ENCODE data around the gene ASCC3. TPM values are rescaled to one million over a fixed set of nuclear protein-coding genes. Genes with fewer than 3 reads are reported as not detected.

ASCC3 gene
- total RNA-seq, 4 donors from 2014 or later: 15.7 to 39.9 (median 29.3) TPM

DNA sequence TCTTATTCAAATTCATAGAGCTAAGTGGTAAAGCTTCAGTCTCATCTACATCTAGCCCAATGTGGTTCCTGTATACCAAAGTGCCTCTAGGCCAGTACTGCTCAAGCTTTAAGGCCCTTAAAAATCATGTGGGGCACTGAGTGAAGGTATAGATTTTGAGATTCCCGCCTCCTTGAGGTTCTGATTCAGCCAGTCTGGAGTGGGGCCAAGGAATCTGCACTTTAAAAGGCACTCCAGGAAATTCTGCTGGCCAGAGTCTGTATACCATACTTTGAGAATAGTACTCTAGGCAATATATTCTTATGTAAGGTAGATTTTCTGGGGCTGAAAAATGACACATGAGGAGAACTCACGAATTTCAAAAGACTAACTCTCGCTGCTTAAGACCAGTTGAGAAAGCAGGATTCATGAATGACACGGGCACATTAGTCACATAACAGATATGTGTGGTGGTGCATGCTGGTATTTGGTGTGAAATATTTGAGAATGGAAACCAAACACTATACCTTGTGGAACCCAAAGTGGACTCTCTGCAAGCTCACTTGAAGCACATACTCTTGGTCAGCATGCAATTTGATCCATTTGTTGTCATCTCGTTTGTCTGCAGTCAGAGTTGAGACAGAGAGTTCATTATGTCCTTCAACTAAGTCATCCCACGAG, 368.8 kb downstream of the ASCC3 start:
- in situ Hi-C loops (cut with MboI; ENCODE audit: low pct_ligation_motif_present in 1 of 4, low pct_unique_long_range_greater_than_20kb in 1 of 4, low sequenced_read_pairs in 3 of 4) (no loop called here), intact Hi-C loops (cut with DNase I; ENCODE audit: low total_unique reads) (no loop called here)
- Histone ChIP-seq H3K27ac (no peak overlapping the region), H3K27me3 (no peaks in the 10 kb centered on the region), H3K9me3 (no peaks in the 10 kb centered on the region), H3K4me1 (no peaks in the 10 kb centered on the region), H3K36me3 (peaks cover 0 to 25% (median 7%) of the 10 kb centered on the region in 4 donors), H3K4me3 (no peak overlapping the region)
- no peak for TF ChIP-seq EP300 (IDR thresholded peaks at IDR 0.05; ENCODE audit: low read depth)
- no peak for DNase-seq
- WGBS, 2 donors (ENCODE audit: low coverage in 1 of 2): 46 to 85% methylated on average over 2 to 6 of the region's 6 CpGs

DNA sequence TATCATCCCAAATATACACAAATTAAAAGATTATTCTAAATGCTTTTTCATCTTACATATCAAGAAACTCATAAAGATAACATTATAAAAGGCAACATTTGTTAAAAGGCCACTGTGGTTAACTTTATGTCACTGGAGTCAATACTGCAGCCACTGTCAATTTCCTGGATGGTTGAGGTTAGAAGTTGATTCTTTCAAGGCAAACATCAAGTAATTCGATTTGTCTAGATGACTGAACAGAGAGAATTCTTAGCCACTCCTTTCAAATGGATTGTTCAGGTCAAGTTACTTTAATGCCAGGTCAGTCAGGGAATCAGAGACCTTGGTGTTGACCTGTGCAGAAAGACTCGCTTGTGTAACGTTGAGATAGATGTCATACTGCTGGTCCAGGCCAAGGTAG, 372.0 kb downstream of the ASCC3 start:
- intact Hi-C loops (cut with DNase I; ENCODE audit: low total_unique reads): no loop called here
- 72 to 84% methylated on average over 3 of the region's 3 CpGs for WGBS, 2 donors (ENCODE audit: low coverage in 1 of 2)

DNA sequence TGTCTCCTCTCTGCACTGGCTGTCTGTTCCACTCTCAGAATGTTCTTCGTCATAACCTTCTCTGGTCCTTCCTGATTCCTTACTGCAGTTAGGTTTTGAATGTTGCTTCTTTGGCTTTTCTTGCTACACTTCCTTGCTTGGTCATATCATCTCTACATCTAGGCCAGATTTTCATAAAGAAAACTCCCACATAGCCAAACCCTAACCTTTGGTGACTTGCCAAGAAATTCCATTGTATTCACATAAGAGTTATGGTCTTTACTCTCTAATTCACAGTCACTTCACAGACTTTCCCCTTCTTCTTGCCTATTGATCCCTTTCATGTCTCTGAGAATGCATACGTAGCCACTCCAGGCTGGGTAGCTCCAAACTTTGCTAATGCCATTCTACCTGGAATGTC, 374.5 kb downstream of the ASCC3 start:
- no peaks in the 10 kb centered on the region for H3K9me3 ChIP-seq
- peaks cover 0 to 15% (median 3%) of the 10 kb centered on the region in 4 donors for H3K36me3 ChIP-seq
- DNase-seq: no peak
- H3K4me1 ChIP-seq: no peaks in the 10 kb centered on the region
- no peak overlapping the region for H3K4me3 ChIP-seq
- intact Hi-C loops (cut with DNase I; ENCODE audit: low total_unique reads): no loop called here
- 97 to 100% methylated on average over 1 to 2 of the region's 2 CpGs for WGBS, 2 donors (ENCODE audit: low coverage in 1 of 2)
- in situ Hi-C loops (cut with MboI; ENCODE audit: low pct_ligation_motif_present in 1 of 4, low pct_unique_long_range_greater_than_20kb in 1 of 4, low sequenced_read_pairs in 3 of 4): no loop called here
- H3K27ac ChIP-seq: no peak overlapping the region
- H3K27me3 ChIP-seq: no peaks in the 10 kb centered on the region
- no peak for TF ChIP-seq POLR2AphosphoS5 (IDR thresholded peaks at IDR 0.05)
- TF ChIP-seq EP300 (IDR thresholded peaks at IDR 0.05; ENCODE audit: low read depth): no peak
- no peak for TF ChIP-seq POLR2A (IDR thresholded peaks at IDR 0.05)
- TF ChIP-seq, protein P1, sequence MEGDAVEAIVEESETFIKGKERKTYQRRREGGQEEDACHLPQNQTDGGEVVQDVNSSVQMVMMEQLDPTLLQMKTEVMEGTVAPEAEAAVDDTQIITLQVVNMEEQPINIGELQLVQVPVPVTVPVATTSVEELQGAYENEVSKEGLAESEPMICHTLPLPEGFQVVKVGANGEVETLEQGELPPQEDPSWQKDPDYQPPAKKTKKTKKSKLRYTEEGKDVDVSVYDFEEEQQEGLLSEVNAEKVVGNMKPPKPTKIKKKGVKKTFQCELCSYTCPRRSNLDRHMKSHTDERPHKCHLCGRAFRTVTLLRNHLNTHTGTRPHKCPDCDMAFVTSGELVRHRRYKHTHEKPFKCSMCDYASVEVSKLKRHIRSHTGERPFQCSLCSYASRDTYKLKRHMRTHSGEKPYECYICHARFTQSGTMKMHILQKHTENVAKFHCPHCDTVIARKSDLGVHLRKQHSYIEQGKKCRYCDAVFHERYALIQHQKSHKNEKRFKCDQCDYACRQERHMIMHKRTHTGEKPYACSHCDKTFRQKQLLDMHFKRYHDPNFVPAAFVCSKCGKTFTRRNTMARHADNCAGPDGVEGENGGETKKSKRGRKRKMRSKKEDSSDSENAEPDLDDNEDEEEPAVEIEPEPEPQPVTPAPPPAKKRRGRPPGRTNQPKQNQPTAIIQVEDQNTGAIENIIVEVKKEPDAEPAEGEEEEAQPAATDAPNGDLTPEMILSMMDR (IDR thresholded peaks at IDR 0.05): no peak

More for the DNA sequence above, 372.0 kb downstream of the ASCC3 start:
- Histone ChIP-seq H3K27me3 (no peaks in the 10 kb centered on the region), H3K27ac (no peak overlapping the region), H3K9me3 (no peaks in the 10 kb centered on the region), H3K4me1 (no peaks in the 10 kb centered on the region), H3K36me3 (peaks cover 0 to 19% (median 7%) of the 10 kb centered on the region in 4 donors), H3K4me3 (no peak overlapping the region)
- no peak for TF ChIP-seq EP300 (IDR thresholded peaks at IDR 0.05; ENCODE audit: low read depth)
- TF ChIP-seq, protein P1 (IDR thresholded peaks at IDR 0.05): no peak
- TF ChIP-seq POLR2AphosphoS5 (IDR thresholded peaks at IDR 0.05): no peak
- no peak for TF ChIP-seq POLR2A (IDR thresholded peaks at IDR 0.05)
- DNase-seq: no peak
- in situ Hi-C loops (cut with MboI; ENCODE audit: low pct_ligation_motif_present in 1 of 4, low pct_unique_long_range_greater_than_20kb in 1 of 4, low sequenced_read_pairs in 3 of 4): no loop called here

DNA sequence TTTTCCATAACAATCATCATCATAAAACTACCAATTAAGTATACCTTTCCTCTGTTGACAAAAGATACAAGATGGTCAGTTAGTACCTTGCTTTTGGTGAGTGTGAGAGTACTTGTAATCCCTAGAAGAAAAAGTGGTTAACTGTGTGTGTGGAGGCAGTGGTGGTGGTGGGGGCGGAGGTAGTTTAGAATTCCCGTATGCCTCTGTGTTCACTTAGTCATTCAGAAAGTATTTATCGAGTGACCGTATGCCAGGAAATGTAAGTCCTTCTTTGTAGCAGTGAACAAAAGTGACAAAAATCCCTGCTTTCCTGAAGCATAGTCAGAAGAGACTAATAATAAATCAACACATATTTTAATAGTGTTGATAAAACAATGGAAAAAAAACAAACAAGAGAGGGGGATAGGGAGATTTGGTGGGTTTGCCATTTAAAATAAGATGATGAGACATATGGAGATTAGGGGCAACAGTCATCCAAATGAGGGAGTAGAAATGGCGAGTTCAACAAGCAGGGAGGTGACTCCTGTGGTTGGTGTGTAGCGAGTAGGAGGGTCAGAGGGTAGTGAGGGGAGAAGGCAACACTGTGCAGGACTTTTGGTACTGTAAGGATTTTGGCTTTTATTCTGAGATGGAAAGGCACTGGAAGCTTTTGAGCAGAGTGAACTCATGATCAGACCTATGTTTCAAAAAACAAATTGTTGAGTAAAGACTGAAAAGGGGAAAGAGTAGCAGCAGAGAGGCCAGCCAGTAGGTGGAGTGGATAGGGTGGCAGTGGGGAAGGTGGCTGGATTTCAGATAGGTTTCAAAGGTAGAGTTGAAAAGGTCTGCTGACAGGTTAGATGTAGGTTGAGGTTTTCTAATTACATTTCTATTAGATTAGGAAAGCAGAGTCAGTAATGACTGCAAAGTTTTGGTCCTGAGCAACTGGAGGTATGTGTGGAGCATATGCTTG, 376.1 kb downstream of the ASCC3 start:
- WGBS, 2 donors (ENCODE audit: low coverage in 1 of 2): 62 to 71% methylated on average over 6 of the region's 6 CpGs
- Histone ChIP-seq H3K4me1 (no peaks in the 10 kb centered on the region), H3K4me3 (no peak overlapping the region), H3K9me3 (no peaks in the 10 kb centered on the region), H3K27me3 (no peaks in the 10 kb centered on the region), H3K27ac (no peak overlapping the region), H3K36me3 (peaks cover 0 to 7% (median 0%) of the 10 kb centered on the region in 4 donors)
- in situ Hi-C loops (cut with MboI; ENCODE audit: low pct_ligation_motif_present in 1 of 4, low pct_unique_long_range_greater_than_20kb in 1 of 4, low sequenced_read_pairs in 3 of 4) (no loop called here), intact Hi-C loops (cut with DNase I; ENCODE audit: low total_unique reads) (no loop called here)
- no peak for TF ChIP-seq POLR2AphosphoS5 (IDR thresholded peaks at IDR 0.05)
- TF ChIP-seq EP300 (IDR thresholded peaks at IDR 0.05; ENCODE audit: low read depth): no peak
- TF ChIP-seq, protein P1 (IDR thresholded peaks at IDR 0.05): no peak
- no peak for DNase-seq

All from transverse colon (tissue), 4 donors.